Fibroblast of the aortic adventitia (primary cell): ENCODE results near the gene IQCH. TPM values are rescaled to one million over a fixed set of nuclear protein-coding genes. Genes with fewer than 3 reads are reported as not detected.

ENCODE experiments used
- DNase-seq: peaks from one replicate; pipeline ENCODE4 v3.0.0-alpha.2; 2010; ENCODE audit warnings: low read depth
- H3K4me3 ChIP-seq: 2 replicates; pipeline ENCODE4 v1.5.1; 2011; ENCODE audit warnings: low read depth, mild to moderate bottlenecking, control low read depth, low read length, moderate library complexity
- total RNA-seq: library from RNA; depleted of rRNA; stranded (reverse); fragments of >200 nt; gene quantifications from 2 replicates; pipeline ENCODE4 v1.2.3, GENCODE V29; 2012; ENCODE audit warnings: low replicate concordance
- TF ChIP-seq, protein P1 (sequence below): IDR thresholded peaks from 2 replicates; pipeline ENCODE4 v1.5.1; 2011; ENCODE audit warnings: mild to moderate bottlenecking, low read length, control low read depth, inconsistent platforms; ENCODE audit not compliant: insufficient read depth

IQCH gene
- total RNA-seq, 1 donor: 3.6 TPM

DNA sequence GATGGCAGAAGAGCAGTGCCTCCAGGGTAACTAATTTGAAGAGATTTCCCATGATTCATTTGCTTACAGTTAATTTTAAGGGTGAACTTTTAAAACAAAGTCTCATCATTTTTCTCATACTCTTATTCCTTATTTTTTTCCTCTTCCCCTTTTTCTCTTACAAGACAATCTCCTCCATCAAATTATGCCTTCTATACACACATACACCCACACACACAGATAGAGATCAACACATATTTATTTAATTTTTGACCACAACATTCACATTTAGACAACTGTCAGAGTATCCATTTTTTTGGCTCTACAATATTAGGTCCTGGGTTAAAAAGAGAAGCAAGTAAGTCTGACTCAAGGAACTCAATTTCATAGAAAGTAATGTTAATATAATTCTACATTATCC lies 37.7 kb upstream of the IQCH start:
- TF ChIP-seq, protein P1, sequence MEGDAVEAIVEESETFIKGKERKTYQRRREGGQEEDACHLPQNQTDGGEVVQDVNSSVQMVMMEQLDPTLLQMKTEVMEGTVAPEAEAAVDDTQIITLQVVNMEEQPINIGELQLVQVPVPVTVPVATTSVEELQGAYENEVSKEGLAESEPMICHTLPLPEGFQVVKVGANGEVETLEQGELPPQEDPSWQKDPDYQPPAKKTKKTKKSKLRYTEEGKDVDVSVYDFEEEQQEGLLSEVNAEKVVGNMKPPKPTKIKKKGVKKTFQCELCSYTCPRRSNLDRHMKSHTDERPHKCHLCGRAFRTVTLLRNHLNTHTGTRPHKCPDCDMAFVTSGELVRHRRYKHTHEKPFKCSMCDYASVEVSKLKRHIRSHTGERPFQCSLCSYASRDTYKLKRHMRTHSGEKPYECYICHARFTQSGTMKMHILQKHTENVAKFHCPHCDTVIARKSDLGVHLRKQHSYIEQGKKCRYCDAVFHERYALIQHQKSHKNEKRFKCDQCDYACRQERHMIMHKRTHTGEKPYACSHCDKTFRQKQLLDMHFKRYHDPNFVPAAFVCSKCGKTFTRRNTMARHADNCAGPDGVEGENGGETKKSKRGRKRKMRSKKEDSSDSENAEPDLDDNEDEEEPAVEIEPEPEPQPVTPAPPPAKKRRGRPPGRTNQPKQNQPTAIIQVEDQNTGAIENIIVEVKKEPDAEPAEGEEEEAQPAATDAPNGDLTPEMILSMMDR: no peak
- no peak for DNase-seq
- H3K4me3 ChIP-seq: no peak overlapping the region

DNA sequence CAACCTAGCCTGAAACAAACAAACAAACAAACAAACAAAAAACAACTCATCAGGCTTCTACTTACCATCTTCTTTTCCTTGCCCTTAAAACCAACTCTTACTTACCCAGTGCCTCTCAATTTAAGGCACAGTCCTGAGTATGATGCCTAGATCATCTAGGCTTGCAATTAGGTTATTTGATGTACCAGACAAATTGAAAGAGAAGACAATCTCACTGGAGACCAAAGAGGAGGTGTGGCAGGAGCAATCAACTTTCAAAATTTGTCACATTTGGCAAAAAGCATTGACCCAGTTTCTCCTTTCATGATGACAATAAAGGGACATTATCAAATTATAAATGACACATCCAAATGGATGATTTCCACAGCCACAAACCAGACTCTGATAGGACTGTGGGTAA lies 36.2 kb upstream of the IQCH start:
- DNase-seq: no peak
- TF ChIP-seq, protein P1: no peak
- H3K4me3 ChIP-seq: no peak overlapping the region

DNA sequence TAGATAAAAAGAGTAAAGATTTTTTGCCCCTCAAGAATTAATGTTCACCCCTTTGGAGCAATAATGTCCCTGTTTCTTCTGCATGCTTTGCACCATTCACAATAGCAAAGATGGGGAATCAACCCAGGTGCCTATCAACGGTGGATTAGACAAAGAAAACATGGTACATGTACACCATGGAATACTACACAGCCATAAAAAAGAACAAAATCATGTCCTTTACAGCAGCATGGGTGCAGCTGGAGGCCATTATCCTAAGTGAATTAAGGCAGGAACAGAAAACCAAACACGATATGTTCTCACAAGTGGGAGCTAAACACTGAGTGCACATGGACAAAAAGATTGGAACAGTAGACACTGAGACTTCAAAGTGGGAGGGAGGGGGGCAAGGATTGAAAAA lies 35.3 kb upstream of the IQCH start:
- H3K4me3 ChIP-seq: no peak overlapping the region
- TF ChIP-seq, protein P1: no peak
- DNase-seq: no peak

DNA sequence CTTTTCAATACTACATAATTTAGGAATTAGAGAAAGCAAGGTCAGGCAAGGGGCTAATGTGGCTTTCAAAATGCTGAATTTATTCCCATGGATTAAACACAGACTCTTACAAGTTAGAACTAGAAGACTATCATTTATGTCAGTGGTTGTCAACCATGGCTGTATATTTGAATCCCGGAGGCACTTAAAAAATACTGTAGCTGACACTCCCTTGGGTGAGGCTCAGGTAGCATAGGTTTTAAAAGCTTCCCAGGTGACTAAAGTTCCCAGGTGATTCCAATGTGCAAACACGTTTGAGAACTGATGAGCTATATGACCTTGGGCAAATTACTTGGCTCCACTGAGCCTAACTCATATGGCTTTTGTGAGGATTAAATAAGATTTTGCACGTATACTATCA lies 29.7 kb upstream of the IQCH start:
- H3K4me3 ChIP-seq: no peak overlapping the region
- TF ChIP-seq, protein P1: no peak
- no peak for DNase-seq

DNA sequence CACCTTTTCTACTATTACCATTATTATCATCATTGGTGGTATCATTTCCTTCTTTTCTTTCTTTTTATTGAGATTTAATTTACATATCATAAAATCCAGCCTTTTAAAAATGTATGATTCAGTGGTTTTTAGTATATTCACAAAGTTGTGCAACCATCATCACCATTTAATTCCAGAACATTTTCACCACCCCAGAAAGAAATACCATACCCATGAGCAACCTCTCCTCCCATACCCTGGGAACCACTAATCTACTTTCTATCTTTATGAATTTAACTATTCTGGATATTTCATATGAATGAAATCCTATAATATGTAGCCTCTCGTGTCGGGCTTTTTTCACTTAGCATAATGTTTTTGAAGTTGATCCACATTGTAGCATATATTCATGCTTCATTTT lies 29.2 kb upstream of the IQCH start:
- H3K4me3 ChIP-seq: no peak overlapping the region
- peak; percentile 74 for DNase-seq
- TF ChIP-seq, protein P1: no peak

DNA sequence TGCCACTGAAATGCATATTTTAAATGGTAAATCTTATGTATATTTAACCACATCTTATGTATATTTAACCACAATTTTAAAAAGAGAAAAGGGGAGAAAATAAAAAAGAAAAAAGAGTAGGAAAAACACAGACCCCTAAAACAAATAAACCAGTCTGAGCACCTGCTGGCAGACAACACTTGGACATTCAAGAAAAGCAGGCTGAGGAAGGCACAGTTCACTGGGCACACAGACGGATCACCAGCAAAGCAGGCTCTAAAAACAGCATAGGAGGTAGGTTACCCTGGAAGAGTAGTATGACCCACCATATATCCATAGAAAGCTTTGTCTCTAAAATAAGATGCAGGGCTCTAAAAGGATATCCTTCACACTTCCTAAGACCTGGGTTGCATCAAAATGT lies 27.2 kb upstream of the IQCH start:
- no peak for DNase-seq
- TF ChIP-seq, protein P1: no peak
- no peak overlapping the region for H3K4me3 ChIP-seq

DNA sequence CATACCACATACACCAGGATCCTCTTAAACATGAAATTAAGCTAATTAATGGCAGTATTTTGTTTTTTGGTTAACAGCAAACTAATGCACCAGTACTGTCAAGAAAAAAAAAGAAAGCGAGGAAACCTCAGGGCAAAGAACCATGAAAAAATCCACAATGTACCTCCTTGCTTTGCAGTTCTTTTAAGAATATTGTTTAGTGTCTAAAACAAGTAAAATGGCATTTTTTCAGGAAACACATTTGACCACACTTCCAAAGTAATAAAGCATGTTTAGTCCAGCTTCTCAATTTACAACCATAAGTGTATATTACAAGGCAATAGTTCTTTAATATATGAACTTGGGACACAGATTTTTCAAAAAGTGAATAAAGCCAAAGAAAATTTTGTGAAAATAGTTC lies 26.7 kb upstream of the IQCH start:
- H3K4me3 ChIP-seq: no peak overlapping the region
- no peak for DNase-seq
- TF ChIP-seq, protein P1: no peak
